Breast epithelium (tissue), 3 donors: Measurements from ENCODE around the gene ZNF609.

ENCODE experiments used
- POLR2A ChIP-seq: fragments of 450-650 bp; IDR thresholded peaks from one replicate; pipeline ENCODE4 v1.6.1; 2016; ENCODE audit warnings: antibody characterized with exemption, mild to moderate bottlenecking, moderate library complexity
- TF ChIP-seq, protein P1 (sequence below), 3 donors: fragments of 450-650 bp; IDR thresholded peaks; one replicate each; pipeline ENCODE4 v1.5.1; 2016 to 2017; ENCODE audit warnings: antibody characterized with exemption in 3 of 3, mild to moderate bottlenecking in 3 of 3, moderate library complexity in 3 of 3

DNA sequence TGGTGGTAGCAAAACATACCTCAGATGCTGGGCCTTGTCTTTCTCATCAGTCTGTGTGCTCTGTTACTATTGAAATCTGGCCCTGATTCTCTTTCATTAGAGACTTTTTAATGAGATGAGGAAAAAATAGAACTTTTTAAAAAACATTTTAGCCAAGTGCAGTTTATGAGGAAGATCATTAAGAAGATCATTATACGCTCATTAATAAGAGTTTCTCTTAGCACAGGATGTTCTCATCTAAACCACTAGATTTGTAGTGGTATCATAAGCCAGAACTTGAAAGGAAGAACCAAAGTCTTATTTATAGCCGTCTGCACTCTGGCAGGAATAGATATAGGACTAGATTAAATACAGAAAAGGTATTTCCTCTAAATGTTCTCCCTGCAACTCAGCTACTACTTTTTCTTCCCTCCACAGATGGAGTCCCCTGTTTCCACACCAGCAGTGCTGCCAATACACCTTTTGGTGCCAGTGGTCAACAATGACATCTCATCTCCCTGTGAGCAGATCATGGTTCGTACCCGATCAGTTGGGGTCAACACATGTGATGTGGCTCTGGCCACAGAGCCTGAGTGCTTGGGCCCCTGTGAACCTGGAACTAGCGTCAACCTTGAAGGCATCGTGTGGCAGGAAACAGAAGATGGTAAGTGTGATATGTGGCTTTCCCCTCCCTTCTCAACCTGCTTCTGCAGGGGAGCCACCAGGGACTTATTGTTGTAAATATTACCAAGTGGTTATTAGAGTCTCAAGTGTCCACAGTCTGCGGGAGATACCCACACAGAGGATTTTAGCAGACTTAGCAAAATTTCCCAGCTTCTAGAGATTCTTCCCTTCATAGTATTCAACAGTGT is 162.3 kb downstream of the ZNF609 start:
- TF ChIP-seq, protein P1, sequence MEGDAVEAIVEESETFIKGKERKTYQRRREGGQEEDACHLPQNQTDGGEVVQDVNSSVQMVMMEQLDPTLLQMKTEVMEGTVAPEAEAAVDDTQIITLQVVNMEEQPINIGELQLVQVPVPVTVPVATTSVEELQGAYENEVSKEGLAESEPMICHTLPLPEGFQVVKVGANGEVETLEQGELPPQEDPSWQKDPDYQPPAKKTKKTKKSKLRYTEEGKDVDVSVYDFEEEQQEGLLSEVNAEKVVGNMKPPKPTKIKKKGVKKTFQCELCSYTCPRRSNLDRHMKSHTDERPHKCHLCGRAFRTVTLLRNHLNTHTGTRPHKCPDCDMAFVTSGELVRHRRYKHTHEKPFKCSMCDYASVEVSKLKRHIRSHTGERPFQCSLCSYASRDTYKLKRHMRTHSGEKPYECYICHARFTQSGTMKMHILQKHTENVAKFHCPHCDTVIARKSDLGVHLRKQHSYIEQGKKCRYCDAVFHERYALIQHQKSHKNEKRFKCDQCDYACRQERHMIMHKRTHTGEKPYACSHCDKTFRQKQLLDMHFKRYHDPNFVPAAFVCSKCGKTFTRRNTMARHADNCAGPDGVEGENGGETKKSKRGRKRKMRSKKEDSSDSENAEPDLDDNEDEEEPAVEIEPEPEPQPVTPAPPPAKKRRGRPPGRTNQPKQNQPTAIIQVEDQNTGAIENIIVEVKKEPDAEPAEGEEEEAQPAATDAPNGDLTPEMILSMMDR (IDR thresholded peaks at IDR 0.05): no peak
- TF ChIP-seq POLR2A: no peak
